Stimulated activated effector memory CD8-positive, alpha-beta T cell treated with anti-CD3 and anti-CD28 coated beads, Interleukin-12 subunit alpha, Interleukin-12 subunit beta, amount 100 ng/mL, for 72 hours (primary cell): ENCODE measurements around the gene PRDM16.
A peak's percentile ranks its signal among the peaks of the same experiment; 100 is the strongest.

ENCODE experiments used
- ATAC-seq: fragments of 150-1000 bp; cut with Tn5 transposase; 2 replicates; pipeline ENCODE4 v1.10.0; 2021
- DNase-seq, 2 donors: peaks; one replicate each; pipeline ENCODE4 v3.0.0; 2021 to 2022; ENCODE audit warnings: low spot score in 2 of 2
- H3K27ac Mint-ChIP-seq: one replicate; pipeline ENCODE4 v1.8.0; 2022; ENCODE audit warnings: mild to moderate bottlenecking, mixed read lengths
- H3K36me3 Mint-ChIP-seq: one replicate; pipeline ENCODE4 v1.8.0; 2022; ENCODE audit warnings: mild to moderate bottlenecking, mixed read lengths
- H3K4me1 Mint-ChIP-seq: one replicate; pipeline ENCODE4 v1.8.0; 2022; ENCODE audit warnings: mixed read lengths
- H3K4me3 Mint-ChIP-seq: one replicate; pipeline ENCODE4 v1.8.0; 2022; ENCODE audit warnings: mild to moderate bottlenecking, mixed read lengths
- H3K9me3 Mint-ChIP-seq: one replicate; pipeline ENCODE4 v1.8.0; 2022; ENCODE audit warnings: mixed read lengths

The PRDM16 gene

DNA sequence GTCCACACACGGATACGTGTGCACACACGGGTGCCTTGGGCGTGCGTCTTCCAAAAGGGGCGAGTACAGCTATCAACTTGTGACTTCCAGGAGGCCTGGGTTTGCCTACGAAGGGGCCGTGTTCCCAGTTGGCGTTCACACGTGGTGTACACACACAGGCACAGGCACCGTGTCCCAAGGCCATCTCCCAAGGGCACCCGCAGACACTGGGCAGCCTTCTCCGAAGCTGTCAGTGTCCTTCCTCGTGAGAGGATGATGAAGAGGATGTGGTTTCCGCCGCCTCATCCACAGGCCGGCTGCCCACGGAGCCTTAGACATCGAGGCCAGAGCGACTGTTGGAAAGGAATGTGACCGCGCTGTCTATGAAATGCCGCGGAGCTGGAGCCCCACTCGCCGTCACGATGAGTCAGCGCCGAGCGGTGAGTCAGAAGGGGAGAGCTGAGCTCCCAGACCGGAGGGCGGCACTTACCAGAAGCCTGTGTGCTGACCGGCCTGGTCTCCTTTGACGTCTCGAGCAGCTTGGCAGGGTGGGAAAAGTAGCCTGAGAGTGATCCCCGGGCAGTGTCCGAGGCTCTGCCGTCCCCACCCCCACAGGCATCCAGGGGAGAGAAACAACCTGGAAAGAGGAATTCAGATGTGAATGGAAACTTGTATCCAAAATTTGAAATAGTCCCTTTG, 244.0 kb downstream of the PRDM16 start:
- no peak overlapping the region for H3K4me3 Mint-ChIP-seq
- no peak overlapping the region for H3K27ac Mint-ChIP-seq
- H3K4me1 Mint-ChIP-seq = peaks cover 24% of the 10 kb centered on the region
- DNase-seq = peak; percentile 26 to 67
- ATAC-seq = peak; percentile 86
- H3K36me3 Mint-ChIP-seq = no peaks in the 10 kb centered on the region
- H3K9me3 Mint-ChIP-seq = peaks cover 7% of the 10 kb centered on the region

DNA sequence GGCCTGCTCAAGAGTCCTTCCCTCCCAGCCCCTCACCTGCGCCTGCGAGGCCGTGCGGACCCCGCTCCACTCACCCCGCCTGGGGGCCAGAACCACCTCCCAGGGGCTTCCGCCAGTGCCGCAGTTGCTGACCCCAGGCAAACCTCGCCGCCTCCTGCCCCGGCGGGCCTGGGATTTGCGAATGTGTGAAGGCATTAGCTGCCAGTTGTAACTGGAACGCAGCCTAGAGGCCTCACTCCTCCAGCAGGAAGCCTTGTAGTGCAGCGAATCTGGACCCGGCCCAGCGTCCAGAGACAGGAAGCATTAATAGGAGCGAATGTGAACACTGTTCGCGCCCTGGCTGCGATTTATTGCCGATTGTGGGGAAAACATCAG, 244.6 kb downstream of the PRDM16 start:
- no peak for ATAC-seq
- no peak overlapping the region for H3K27ac Mint-ChIP-seq
- no peak overlapping the region for H3K4me3 Mint-ChIP-seq
- no peaks in the 10 kb centered on the region for H3K36me3 Mint-ChIP-seq
- H3K4me1 Mint-ChIP-seq = peaks cover 24% of the 10 kb centered on the region
- DNase-seq = no peak
- H3K9me3 Mint-ChIP-seq = peaks cover 7% of the 10 kb centered on the region

DNA sequence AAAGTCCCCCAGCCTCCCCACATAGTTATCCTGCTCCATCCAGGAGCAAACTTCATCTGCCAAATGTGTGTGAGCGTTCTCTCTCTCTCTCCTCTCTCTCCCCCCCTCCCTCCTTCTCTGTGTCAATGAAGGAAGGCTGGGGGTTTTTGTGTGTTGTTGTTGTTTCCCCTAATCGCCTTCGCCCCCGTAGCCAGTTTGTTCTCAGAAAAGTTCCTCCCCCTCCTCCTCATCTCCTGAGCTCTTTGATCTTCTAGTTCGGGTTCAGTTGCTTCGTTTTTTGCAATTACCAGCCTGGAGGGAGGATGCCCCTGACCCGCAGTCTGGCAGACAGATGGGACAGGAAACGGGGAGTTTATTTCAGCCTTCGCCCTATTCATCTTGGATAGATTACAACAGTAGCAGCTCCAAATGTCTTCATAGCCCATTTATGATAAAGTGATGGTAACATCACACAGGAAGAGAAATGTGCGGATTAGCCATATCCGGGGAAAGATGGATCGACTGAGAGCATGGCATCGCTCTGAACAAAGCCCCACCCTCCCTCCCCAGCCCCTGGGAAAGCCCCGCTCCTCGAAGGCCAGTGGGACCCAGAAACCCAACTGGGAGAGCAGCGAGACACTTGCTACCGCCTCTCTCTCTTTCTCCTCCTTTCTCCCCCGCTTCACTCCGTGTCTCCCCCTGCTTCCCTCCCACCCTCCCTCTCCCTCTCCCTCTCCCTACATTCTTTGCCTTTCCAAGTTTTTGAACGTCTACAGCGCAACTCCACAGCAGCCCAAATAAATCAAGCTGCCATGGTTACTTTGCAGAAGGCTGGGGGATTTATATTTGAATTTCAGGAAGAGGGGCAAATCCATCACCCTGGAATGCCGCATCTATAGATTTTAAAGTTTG, 245.7 kb downstream of the PRDM16 start:
- DNase-seq = no peak
- Mint-ChIP-seq H3K36me3 (no peaks in the 10 kb centered on the region), H3K9me3 (peaks cover 7% of the 10 kb centered on the region), H3K4me1 (peaks cover 24% of the 10 kb centered on the region), H3K4me3 (no peak overlapping the region), H3K27ac (no peak overlapping the region)
- no peak for ATAC-seq

DNA sequence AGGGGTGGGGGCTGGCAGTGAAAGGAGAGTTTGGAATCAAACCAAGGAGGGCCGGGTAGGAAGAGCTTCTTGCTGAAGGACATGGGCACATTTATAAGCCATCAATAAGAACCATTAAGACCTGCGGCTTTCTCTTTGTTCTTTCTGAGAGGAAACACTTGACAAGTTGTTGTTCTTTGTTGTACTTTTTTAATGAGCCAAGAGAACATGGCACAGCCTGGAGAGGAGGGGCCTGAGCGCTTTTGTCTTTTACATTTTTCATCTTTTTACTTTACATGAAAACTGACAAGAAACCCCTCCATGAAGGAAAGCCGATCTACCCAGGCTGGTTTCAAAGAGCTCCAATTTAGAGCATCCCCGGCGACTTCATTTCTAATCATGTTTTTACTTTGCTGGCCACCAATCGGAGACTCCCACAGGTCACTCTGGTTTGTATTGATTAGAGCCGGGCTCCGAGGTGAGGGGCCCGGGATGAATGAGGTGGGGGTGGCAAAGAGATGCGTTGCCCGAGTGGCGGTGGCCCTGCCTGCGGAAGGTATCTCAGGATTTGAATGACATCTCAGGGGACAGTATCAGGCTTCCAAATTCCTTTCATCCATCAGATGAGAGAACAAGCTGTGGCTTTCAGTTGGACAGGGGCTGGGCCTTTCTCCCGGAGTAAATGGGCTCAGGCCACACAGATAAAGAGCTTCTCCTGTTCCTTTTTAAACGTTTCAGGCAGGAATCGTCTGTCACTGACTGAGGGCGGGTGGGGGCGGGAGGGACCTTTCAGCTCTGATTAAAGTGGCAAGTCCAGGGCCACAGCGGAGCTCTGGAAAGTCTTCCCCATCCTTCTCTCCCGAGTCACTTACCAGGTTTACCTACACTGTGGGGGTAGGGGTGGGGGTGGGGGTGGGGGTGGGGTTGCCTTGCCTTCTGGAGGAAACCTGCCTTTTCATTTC, 246.7 kb downstream of the PRDM16 start:
- DNase-seq = no peak
- Mint-ChIP-seq H3K9me3 (peaks cover 7% of the 10 kb centered on the region), H3K4me1 (peaks cover 22% of the 10 kb centered on the region), H3K4me3 (no peak overlapping the region), H3K27ac (peak overlapping the region; percentile 76), H3K36me3 (no peaks in the 10 kb centered on the region)
- ATAC-seq = no peak

DNA sequence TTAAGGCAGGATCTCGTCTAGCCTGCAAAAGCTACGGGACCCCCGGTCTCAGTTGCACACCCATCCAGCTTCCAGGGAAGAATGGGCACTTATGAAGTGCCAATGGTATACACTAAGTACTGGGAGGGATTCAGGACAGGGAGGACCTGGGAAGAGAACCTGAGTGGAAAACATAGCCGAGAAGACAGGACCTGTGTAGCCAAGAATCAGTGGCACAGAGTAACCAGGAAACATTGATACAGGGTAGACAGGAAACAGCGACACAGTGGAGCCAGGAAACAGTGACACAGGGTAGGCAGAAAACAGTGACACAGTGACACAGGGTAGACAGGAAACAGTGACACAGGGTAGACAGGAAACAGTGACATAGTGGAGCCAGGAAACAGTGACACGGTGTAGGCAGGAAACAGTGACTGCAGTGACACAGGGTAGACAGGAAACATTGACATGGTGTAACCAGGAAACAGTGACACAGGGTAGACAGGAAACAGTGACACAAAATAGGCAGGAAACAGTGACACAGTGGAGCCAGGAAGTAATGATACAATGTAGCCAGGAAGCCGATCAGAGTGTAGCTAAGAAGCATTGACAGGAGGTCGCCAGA, 247.4 kb downstream of the PRDM16 start:
- H3K36me3 Mint-ChIP-seq = no peaks in the 10 kb centered on the region
- ATAC-seq (peak; percentile 71), DNase-seq (no peak)
- peak overlapping the region; percentile 76 for H3K27ac Mint-ChIP-seq
- H3K4me1 Mint-ChIP-seq = peaks cover 19% of the 10 kb centered on the region
- no peak overlapping the region for H3K4me3 Mint-ChIP-seq
- peaks cover 7% of the 10 kb centered on the region for H3K9me3 Mint-ChIP-seq

DNA sequence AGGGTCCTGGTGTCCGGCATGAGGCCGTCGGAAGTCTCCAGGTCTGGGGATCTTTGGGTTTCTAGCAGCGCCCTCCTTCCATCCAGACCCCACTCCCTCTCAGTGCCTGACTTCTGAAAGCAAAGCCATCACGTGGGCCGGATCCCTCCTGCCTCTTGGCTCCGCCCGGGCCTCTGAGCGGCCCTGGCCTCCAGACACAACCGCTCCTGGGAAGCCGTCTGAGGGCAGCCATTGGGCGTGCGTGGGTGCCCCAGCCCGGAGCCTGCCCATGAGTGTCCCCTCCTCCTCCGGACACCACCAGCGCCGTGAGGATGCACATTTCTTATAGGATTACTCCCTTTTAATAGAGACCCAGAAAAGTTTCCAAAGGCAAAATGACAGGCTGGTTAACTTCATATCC, 248.5 kb downstream of the PRDM16 start:
- no peaks in the 10 kb centered on the region for H3K36me3 Mint-ChIP-seq
- no peak overlapping the region for H3K4me3 Mint-ChIP-seq
- H3K27ac Mint-ChIP-seq = no peak overlapping the region
- ATAC-seq (no peak), DNase-seq (no peak)
- H3K4me1 Mint-ChIP-seq = peaks cover 19% of the 10 kb centered on the region
- peaks cover 7% of the 10 kb centered on the region for H3K9me3 Mint-ChIP-seq

DNA sequence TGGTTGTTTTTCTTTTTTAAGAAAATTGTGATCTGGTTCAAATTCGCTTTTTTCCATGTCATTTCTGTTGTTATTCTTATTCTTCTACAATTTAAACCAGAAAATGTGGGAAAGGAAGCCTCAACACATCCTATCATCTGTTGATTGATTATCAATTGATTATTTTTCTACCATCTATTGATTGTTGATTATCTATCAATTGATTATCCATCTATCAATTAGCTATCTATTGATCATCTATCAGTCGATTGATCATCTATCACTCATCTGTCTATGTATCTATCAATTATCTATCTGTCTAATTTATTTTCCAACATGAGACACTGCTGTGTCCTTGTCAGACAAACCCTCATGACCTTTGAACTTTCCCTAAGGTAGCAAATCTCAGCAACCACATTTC, 249.3 kb downstream of the PRDM16 start:
- Mint-ChIP-seq H3K27ac (no peak overlapping the region), H3K36me3 (no peaks in the 10 kb centered on the region), H3K9me3 (peaks cover 7% of the 10 kb centered on the region), H3K4me3 (no peak overlapping the region), H3K4me1 (peaks cover 13% of the 10 kb centered on the region)
- DNase-seq (no peak), ATAC-seq (no peak)

DNA sequence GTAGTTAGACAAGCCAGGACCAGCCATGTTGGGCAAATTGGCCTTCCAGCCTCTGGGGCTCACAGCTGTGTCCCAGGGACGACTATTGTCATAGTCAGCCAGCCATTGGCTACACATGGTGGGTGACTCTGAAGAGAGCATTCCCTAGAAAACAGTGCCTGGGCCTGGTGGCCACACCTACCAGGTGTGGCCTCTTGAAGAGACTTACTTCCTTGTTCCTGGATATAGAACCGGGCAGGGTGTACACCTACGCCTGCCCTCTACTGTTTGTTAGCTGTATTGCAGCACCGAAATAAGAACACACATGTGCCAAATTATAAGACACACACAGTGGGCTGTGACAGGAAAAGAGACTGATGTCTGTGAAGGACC, 250.9 kb downstream of the PRDM16 start:
- H3K4me1 Mint-ChIP-seq = peaks cover 8% of the 10 kb centered on the region
- ATAC-seq (peak; percentile 52), DNase-seq (peak in 1 of 2 donors; percentile 65)
- no peak overlapping the region for H3K4me3 Mint-ChIP-seq
- H3K36me3 Mint-ChIP-seq = no peaks in the 10 kb centered on the region
- H3K27ac Mint-ChIP-seq = no peak overlapping the region
- H3K9me3 Mint-ChIP-seq = peaks cover 7% of the 10 kb centered on the region

DNA sequence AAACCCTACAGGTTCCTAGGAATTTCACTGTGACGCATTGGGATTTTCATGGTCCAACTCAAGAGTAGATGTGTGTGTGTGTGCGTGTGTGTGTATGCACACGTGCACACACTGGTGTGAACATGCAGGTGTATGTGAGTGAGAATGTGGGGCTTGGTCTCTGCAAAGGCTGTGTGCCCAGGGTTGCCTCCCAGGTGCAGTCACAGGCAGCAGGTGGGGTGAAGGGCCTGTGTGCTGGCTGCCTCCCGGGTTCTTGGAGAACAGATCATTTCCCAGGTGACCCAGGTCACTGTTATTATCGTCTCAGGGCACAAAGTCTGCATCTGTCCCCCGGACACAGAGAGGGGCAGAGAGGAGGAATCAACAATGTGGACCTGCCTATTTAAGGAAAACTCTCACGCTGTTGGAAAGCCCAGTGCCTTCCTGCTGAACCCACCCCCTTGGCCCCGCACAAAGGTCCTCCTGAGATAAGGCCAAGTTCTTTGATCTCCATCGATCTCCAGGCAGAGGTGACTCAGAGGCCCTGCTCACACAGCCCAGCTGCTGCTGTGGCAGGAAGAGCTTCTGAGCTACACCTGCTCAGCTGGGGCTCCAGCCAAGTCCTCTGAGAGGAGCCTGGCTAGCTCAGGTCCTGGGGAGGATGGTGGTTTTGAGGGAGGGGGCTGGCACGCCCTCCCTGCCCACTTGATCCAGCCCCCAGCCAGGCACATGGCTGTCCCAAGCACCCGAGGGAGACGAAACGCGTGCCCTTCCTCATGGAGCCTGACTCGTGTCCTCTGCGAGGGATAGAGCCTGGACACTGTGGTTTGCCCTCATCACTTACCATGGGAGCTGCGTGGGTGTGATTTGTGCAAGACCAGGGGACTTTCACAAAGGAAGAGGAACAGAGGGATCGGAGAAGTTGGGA, 251.5 kb downstream of the PRDM16 start:
- Mint-ChIP-seq H3K27ac (no peak overlapping the region), H3K36me3 (no peaks in the 10 kb centered on the region), H3K4me3 (no peak overlapping the region), H3K9me3 (peaks cover 7% of the 10 kb centered on the region), H3K4me1 (peaks cover 7% of the 10 kb centered on the region)
- no peak for DNase-seq
- ATAC-seq = no peak

DNA sequence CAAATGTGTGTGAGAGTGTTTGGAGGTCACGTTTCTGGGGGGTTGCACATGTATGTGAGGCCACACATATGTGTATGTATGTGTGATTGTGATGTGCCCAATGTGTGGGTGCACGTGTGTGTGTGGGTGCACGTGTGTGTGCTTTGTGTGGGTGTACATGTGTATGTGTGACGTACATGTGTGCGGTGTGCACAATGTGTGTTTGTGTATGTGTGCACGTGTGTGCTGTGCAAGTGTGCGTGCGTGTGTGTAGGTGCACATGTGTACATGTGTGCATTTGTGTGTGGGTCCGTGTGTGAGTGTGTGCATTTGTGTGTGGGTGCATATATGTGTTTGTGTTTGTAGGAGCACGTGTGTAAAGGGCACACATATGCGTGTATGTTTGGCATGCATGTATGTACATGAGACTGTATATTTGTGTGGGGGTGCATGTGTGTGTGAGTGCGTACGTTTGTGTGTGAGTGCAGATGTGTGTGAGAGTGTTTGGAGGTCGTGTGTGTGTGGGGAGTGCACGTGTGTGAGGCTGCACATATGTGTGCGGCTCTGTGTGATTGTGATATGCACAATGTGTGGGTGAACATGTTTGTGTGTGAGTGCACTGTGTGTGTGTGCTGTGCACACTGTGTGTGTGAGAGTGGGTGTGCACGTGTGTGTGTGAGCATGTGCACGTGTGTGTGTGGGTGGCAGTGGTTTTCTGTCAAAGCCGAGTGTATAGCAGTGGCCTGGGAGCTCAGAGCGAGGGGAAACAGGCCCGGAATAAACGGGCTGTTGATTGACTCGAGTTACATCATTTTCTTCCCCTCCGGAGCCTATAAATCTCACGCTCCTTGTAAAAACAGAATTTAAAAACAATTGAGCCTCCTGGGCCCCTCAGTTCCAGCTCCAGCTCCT, 252.8 kb downstream of the PRDM16 start:
- Mint-ChIP-seq H3K9me3 (peaks cover 1% of the 10 kb centered on the region), H3K4me1 (peaks cover 2% of the 10 kb centered on the region), H3K4me3 (no peak overlapping the region), H3K36me3 (no peaks in the 10 kb centered on the region), H3K27ac (no peak overlapping the region)
- DNase-seq = no peak
- no peak for ATAC-seq

DNA sequence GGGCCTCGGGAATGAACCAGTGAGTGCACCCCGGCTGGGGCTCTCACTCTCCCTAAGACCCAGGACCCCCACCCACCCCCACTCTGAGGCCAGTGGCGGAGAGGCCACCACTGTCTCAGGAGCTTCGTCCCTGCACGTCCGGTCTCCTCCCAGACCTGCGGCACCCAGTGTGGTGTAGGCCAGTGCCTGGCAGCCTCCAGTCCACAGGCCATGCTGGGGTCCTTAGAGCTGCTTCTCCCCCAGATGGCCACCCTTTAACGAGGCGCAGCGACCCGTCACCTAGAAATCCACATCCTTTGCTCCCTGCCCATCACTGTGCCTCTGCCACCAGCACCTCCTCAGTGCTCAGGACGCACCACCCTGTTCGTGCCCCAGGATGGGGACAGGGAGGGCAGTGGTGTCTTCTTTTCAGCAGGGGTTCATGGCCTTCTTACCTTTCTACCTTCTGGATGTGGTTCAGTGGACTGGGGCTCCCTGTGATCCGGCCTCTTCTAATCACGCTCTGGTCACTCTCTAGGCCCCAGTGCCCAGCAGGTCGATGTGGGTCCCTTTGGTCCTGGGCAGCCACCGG, 253.5 kb downstream of the PRDM16 start:
- Mint-ChIP-seq H3K9me3 (no peaks in the 10 kb centered on the region), H3K27ac (no peak overlapping the region), H3K36me3 (no peaks in the 10 kb centered on the region), H3K4me1 (no peaks in the 10 kb centered on the region), H3K4me3 (no peak overlapping the region)
- DNase-seq (no peak), ATAC-seq (no peak)

DNA sequence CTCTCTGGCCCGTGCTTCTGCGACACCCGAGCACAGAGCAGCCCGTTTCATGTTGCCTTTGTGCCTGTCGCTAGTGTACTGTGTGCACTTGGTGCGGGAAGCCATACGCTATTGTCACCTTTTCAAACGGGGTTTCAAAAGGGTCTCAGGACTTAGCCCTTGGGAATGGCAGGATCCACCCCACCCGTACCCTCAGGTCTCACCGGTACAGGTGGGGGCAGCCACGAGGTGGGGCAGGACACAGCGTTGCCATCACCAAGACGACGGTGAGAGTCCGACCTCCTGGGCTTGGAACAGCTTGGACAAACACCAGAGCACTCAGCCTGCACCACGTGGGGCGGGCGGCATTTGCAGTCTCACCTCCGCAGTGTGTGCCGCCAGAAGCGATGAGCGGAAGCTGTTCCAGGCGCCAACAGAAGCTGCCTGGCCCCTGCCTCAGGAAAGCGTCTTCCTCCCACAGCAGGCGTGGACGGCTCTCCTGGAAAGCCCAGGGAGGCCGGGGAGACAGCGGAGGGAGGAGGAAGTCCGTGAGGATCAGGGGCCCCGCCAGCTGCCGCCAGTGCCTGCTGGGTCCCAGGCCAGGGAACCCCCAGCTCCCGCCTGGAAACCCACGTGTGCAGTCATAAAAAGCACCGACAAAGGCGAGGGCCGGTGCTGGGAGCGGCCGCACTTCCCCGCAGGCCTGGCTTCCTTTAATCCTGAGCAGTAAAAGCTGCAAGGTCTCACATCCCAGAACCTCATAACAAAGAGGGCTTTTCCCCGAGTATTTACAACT, 254.2 kb downstream of the PRDM16 start:
- no peaks in the 10 kb centered on the region for H3K9me3 Mint-ChIP-seq
- H3K36me3 Mint-ChIP-seq = no peaks in the 10 kb centered on the region
- ATAC-seq = no peak
- no peak overlapping the region for H3K4me3 Mint-ChIP-seq
- DNase-seq = no peak
- H3K27ac Mint-ChIP-seq = no peak overlapping the region
- no peaks in the 10 kb centered on the region for H3K4me1 Mint-ChIP-seq
